GM18909 (cell line): ENCODE data around the gene POLR2E.
A peak's percentile ranks its signal among the peaks of the same experiment; 100 is the strongest.

ENCODE experiments used
- ATAC-seq: cut with Tn5 transposase; IDR thresholded peaks from one replicate; pipeline ENCODE4 v1.9.1; 2021; ENCODE audit warnings: mild to moderate bottlenecking; ENCODE audit not compliant: unreplicated experiment, poor library complexity

POLR2E gene

GRCh38 chr19:1112268-1113029 is 17.3 kb upstream of the POLR2E start:
- ATAC-seq = no peak

- ATAC-seq = no peak
Observed at GRCh38 chr19:1111641-1112267, 16.6 kb upstream of the POLR2E start.

GRCh38 chr19:1110809-1111640 is 15.8 kb upstream of the POLR2E start:
- ATAC-seq = no peak

GRCh38 chr19:1109697-1110671 is 14.8 kb upstream of the POLR2E start:
- no peak for ATAC-seq

- ATAC-seq = no peak
Observed at GRCh38 chr19:1109032-1109551, 13.9 kb upstream of the POLR2E start.

- no peak for ATAC-seq
Observed at GRCh38 chr19:1108291-1109031, 13.3 kb upstream of the POLR2E start.

GRCh38 chr19:1107661-1108261 is 12.6 kb upstream of the POLR2E start:
- ATAC-seq = no peak

- no peak for ATAC-seq
Observed at GRCh38 chr19:1106841-1107660, 11.9 kb upstream of the POLR2E start.

- no peak for ATAC-seq
Observed at GRCh38 chr19:1105873-1106840, 11.0 kb upstream of the POLR2E start.

GRCh38 chr19:1105008-1105872 is 10.1 kb upstream of the POLR2E start:
- ATAC-seq = no peak

GRCh38 chr19:1104311-1105007 is 9.3 kb upstream of the POLR2E start:
- ATAC-seq = peak; percentile 31

- ATAC-seq = peak; percentile 72
Observed at GRCh38 chr19:1103708-1104310, 8.6 kb upstream of the POLR2E start, which contains the start of gene GPX4. GPX4 (plus strand) TSS chr19:1103994; CDS start chr19:1104044, 50 bp downstream.

GRCh38 chr19:1103132-1103707 is 8.0 kb upstream of the POLR2E start:
- no peak for ATAC-seq

- peak; percentile 25 for ATAC-seq
Observed at GRCh38 chr19:1102407-1103131, 7.4 kb upstream of the POLR2E start.
